ENCODE measurements around the gene DKK2. TPM values are rescaled to one million over a fixed set of nuclear protein-coding genes. Genes with fewer than 3 reads are reported as not detected.
"Not testable (repeated sequence)": the region's sequence is repeated elsewhere in the genome, so short reads cannot be mapped to it uniquely, and the experiment has no call there.

The DKK2 gene
- total RNA-seq, 1 donor from 2014 or later = 1.4 TPM

DNA sequence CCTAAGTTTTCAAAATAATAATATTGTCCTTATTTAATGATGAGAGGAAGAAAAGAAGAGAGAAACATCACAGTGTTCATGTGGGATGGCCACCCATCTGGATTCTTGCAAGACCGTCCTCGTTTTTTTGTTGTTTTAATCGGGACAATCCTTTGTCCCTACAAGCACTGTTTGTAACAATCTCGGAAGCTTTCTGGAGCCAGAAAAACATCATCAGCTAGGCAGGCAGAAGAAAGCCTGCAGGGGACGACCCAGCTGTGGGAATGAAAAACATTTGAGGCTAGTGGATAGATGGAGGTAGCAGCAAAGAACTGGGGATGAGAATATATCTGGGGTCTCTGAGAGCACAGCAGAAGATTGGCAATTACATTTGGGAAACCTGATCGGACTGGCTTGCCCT, 105.6 kb downstream of the DKK2 start:
- intact Hi-C loops (cut with DNase I) = no loop called here
- no peak for DNase-seq (ENCODE audit: low spot score)

DNA sequence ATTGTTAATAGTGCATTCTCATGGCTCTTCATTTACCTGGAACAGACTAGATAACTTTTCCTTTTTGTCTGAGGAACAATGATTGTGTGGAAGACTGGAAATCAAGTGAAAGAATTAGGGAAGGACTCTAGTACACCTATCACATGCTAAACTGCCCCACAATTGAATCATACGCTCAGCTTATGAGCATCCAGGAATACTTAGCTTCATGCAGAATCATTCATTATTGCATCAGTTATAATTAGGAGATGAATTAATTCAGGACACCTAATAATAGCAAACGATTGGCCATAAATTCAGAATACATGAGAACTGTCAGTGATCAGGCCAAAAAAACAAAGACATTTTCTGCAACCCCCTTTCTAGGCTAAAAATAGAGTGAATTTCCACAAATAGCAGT, 106.9 kb downstream of the DKK2 start:
- no peak for DNase-seq (ENCODE audit: low spot score)
- intact Hi-C loops (cut with DNase I) = no loop called here

DNA sequence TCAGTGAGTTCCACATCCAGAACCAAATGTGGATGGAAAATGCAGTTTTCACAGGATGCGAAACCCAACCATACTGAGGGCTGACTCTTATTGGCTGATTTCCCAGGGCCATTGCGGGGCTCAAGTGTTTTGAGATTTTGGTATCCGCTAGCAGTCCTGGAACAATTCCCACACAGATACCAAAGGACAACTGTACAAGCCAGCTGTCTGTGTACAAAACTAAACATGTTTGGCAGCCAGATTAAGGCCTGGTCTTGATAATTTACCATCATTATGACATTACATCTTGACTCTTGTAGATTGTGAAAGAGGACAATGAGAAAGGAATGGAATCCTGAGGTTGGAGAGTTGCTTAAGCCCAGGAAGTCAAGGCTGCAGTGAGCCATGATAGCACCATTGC, 121.9 kb downstream of the DKK2 start:
- intact Hi-C loops (cut with DNase I) = no loop called here
- DNase-seq (ENCODE audit: low spot score) = no peak

DNA sequence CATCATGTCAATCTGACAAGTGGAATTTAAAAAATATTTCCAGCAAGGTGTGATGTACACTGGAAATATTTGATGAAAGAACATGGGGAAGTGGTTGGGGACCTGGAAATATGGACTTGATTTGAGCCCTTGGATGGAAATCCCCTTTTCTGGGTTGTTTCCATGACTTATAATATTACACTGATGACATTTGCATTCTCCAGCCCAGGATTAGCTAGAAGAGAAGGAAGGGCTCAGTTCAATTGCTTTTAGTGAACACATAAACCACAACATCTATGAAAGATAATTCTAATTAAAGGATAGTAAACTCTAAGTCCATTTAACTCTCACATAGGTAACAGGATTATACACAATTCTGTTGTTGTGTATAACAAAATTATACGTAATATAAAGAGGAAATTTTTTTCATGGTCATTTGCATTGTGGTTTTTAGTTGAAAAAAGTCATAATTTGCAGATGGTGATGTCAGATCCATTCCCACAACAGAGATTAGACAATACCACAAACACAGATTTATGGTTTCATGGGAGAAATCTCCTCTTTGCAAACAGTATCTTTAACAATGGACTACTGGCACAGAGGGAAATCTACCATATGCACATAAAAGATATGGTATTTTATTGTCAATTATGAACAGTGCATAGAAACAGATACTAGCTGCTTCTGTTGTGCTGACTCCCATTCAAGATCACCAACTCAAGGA, 126.5 kb downstream of the DKK2 start:
- no peak for DNase-seq (ENCODE audit: low spot score)
- intact Hi-C loops (cut with DNase I) = no loop called here

DNA sequence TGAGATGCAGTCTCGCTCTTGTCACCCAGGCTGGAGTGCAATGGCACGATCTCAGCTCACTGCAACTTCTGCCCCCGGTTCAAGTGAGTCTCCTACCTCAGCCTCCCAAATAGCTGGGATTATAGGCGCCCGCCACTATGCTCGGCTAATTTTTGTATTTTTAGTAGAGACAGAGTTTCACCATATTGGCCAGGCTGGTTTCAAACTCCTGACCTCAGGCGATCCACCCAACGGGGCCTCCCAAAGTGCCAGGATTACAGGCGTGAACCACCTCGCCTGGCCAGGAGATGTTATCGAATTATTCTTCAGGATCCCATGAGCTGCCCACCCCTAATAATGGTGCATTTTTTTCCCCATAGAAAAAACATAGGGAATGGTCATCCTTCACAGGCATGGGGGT, 128.1 kb downstream of the DKK2 start:
- intact Hi-C loops (cut with DNase I); DNase-seq (ENCODE audit: low spot score): not testable (repeated sequence)

DNA sequence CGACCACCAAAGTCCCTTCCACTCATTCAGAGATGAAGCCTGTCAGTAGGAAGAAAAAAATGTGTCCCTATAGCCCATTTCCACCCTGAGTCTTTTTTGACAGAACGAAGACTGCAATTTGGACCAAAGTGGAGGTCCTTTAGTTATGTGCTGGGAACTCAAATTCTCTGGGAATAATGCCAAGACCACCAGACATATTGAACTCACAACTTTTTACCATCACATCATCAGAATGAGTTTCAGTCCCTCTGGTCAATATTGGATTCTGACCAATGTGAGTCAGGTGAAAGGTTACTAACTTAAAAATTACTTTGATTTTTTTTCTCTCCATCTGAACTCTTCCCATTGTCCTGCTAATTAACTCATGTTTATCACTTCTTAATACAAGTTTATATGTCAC, 128.9 kb downstream of the DKK2 start:
- intact Hi-C loops (cut with DNase I) = no loop called here
- DNase-seq (ENCODE audit: low spot score) = no peak

DNA sequence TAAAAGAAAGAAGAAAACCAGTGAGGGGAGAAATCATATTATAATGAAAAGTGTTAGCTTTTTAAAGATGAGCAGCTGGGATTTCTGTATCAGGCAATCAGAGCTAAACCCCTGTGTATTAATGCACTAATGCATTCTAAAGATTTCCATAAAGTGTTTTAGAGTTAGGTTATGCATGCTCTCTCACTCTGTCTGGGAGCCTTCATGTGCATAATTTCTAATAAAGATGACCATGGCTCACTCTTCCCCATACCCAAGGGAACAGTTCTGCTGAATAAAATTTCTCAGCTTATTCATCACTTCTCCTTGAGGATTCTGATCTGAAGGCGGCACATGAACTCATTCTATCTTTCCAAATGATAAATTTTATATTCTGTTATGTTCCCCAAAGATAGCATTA, 129.4 kb downstream of the DKK2 start:
- no peak for DNase-seq (ENCODE audit: low spot score)
- intact Hi-C loops (cut with DNase I) = no loop called here

DNA sequence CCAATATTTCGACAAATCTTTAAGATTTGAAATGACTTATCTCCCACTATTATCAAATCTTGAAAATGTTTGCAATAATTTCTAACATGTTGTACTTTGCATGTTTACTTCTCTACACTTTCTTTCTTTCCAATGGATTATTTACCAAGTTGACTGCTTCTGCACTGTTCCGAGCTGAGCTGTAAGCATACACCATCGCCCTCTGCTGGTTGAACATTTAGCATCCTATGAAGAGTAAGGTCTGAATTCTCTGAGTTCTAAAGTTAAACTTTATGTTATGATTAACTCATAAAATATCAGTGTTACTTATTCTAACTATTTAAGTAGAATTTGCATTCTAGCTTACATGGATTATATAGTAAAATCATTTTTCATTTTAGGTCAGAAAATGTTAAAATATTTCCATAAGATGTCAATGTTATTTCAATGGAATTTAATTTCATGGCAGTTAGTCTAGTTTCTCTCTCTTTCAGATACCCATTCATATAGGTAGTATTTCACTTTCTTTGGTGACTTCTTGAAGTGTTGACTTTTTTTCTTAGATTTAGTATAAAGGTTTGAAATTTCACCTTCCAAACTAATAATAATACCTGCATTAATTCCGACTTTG, 137.4 kb downstream of the DKK2 start:
- intact Hi-C loops (cut with DNase I) = no loop called here

DNA sequence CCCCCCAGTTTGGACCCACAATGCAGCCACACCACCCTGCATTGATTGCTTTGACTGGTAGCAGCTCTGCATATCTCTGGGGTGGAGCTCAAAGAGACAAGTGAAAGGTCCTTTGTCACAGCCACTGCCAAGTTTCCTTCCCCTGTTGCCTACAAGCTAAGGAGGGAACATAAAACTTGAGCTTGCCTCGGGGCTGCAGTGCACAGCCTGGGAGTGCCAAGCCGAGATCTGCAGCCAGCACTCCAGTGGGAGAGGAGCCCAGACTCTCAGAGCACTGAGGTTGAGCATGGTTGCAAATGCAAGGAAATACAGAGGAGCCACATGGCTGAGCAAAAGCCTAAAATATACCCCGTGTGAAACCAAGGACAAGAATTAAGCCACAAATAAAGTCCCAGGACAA, 142.2 kb downstream of the DKK2 start:
- intact Hi-C loops (cut with DNase I) = no loop called here
- DNase-seq (ENCODE audit: low spot score) = no peak

More for the DNA sequence above, 137.4 kb downstream of the DKK2 start:
- DNase-seq (ENCODE audit: low spot score) = no peak

DNA sequence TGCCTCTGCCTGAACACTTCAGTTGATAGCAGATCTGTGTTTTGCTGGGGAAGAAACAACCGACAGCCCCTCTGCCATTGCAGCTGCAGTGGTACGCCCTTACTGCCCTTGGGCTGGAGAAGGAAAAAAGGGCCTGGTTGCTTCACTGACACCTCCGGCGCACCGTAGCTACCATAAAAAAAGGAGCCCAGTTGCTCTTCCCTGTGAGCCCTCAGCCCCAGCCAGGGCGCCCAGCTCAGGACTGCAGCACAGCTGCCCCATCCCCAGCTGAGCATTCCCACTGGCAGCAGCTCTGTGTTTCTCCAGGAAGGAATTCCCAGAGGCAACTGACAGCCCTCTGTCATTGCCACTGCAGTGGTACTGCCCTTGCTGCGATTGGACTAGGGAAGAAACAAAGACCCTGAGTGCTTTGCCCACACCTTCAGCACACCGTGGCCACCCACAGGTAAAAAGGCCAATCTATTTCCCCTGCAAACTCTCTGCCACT, 142.7 kb downstream of the DKK2 start:
- intact Hi-C loops (cut with DNase I) = no loop called here
- no peak for DNase-seq (ENCODE audit: low spot score)

DNA sequence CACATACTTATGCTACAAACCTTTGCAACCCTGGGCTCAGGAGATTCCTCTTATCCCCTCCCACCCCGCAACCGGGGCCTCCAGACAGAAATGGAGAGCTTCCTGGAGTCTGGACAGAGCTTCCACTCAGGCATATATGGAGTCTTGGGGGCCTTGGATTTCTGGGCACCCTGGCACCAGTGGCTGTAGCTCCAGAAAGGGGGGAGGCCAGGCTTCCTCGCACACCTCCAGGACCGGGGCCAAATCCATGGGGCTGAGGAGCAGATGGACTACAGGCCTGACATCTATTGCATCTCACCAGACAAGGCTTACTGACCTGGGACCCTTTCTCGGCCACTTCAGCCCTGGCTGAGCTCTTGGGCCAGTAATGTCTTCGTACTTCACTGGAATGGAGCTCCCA, 143.3 kb downstream of the DKK2 start:
- no peak for DNase-seq (ENCODE audit: low spot score)
- intact Hi-C loops (cut with DNase I) = no loop called here

DNA sequence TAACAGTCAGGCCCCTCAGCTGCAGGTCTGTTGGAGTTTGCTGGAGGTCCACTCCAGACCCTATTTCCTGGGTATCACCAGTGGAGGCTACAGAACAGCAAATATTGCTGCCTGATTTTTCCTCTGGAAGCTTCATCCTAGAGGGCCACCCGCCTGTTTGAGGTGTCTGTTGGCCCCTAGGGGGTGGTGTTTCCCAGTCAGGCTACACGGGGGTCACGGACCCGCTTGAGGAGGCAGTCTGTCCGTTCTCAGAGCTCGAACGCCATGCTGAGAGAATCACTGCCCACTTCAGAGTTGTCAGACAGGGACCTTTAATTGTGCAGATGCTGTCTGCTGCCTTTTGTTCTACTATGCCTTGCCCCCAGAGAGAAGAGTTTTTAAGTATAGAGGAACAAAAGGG, 160.8 kb downstream of the DKK2 start:
- intact Hi-C loops (cut with DNase I) = no loop called here
- DNase-seq (ENCODE audit: low spot score) = no peak

Data from cardiac septum (tissue), 1 donor.